Panc1 (cell line): ENCODE results near the gene GJA4.

Source experiments
- CTCF ChIP-seq: fragments of 450-650 bp; IDR thresholded peaks from 2 replicates; pipeline ENCODE4 v1.5.1; 2017; ENCODE audit warnings: mild to moderate bottlenecking
- POLR2AphosphoS5 ChIP-seq: IDR thresholded peaks from 2 replicates; pipeline ENCODE4 v1.6.1; 2012; ENCODE audit warnings: mild to moderate bottlenecking, low read depth, low read length, moderate library complexity
- SIN3A ChIP-seq: IDR thresholded peaks from 2 replicates; pipeline ENCODE4 v1.6.1; 2012; ENCODE audit warnings: low read depth, mild to moderate bottlenecking, low read length, moderate library complexity, borderline replicate concordance; ENCODE audit not compliant: insufficient read depth
- TCF7L2 ChIP-seq: IDR thresholded peaks from 2 replicates; pipeline ENCODE4 v1.6.1; 2011; ENCODE audit warnings: mild to moderate bottlenecking, low read depth, low read length, inconsistent platforms

DNA sequence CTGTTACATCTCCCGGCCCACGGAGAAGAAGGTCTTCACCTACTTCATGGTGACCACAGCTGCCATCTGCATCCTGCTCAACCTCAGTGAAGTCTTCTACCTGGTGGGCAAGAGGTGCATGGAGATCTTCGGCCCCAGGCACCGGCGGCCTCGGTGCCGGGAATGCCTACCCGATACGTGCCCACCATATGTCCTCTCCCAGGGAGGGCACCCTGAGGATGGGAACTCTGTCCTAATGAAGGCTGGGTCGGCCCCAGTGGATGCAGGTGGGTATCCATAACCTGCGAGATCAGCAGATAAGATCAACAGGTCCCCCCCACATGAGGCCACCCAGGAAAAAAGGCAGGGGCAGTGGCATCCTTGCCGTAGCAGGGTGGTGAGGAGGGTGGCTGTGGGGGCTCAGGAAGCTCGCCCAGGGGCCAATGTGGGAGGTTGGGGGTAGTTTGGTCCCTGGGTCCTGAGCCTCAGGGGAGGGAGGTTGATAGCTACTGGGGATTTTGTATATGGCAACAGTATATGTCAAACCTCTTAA, 31.0 kb upstream of the GJA4 start:
- TF ChIP-seq CTCF (no peak), POLR2AphosphoS5 (no peak), TCF7L2 (no peak), SIN3A (no peak)
